Fibroblast of skin of left quadriceps (primary cell): Measurements from ENCODE around the gene ME2.
"Not testable (repeated sequence)": the region's sequence is repeated elsewhere in the genome, so short reads cannot be mapped to it uniquely, and the experiment has no call there.

Experiments used
- DNase-seq, 2 experiments: peaks; one replicate each; pipeline ENCODE4 v3.0.0-alpha.2; 2013; ENCODE audit warnings: low read depth in 2 of 2

Gene ME2

GRCh38 chr18:50973367-50974126, 94.6 kb downstream of the ME2 start:
- DNase-seq, result no peak

GRCh38 chr18:50977037-50977760, 98.3 kb downstream of the ME2 start:
- no peak for DNase-seq

GRCh38 chr18:50981381-50981780, 102.5 kb downstream of the ME2 start:
- no peak for DNase-seq

- DNase-seq, result no peak
Observed at GRCh38 chr18:50982086-50982801, 103.3 kb downstream of the ME2 start.

- DNase-seq, result no peak
Observed at GRCh38 chr18:50982802-50983179, 103.9 kb downstream of the ME2 start.

GRCh38 chr18:50986360-50987087, 107.6 kb downstream of the ME2 start:
- DNase-seq, result peak; percentile 28 to 39

- DNase-seq, result no peak
Observed at GRCh38 chr18:50987261-50987660, 108.3 kb downstream of the ME2 start.

- DNase-seq, result no peak
Observed at GRCh38 chr18:50989711-50990110, 110.8 kb downstream of the ME2 start.

- no peak for DNase-seq
Observed at GRCh38 chr18:50992351-50992762, 113.4 kb downstream of the ME2 start.

GRCh38 chr18:50994031-50994430, 115.1 kb downstream of the ME2 start:
- DNase-seq, result no peak

GRCh38 chr18:51003174-51003573, 124.3 kb downstream of the ME2 start:
- not testable (repeated sequence) for DNase-seq
